SK-N-SH treated with all-trans-retinoic acid at 6 μM for 48 hours (cell line): Measurements from ENCODE around the gene AIM2.

Source experiments
- ATAC-seq: fragments of 200-7000 bp; cut with Tn5 transposase; 3 replicates; pipeline ENCODE4 v1.9.1; 2020; ENCODE audit warnings: mild to moderate bottlenecking, moderate library complexity
- ARNTL ChIP-seq: fragments of 450-650 bp; formaldehyde crosslinking; IDR thresholded peaks from 2 replicates; pipeline ENCODE4 v1.5.0; 2020; ENCODE audit warnings: low read depth, mild to moderate bottlenecking, moderate library complexity, borderline replicate concordance
- BACH2 ChIP-seq: fragments of 250-450 bp; sonication (Bioruptor Pico); IDR thresholded peaks from 2 replicates; pipeline ENCODE4 v1.9.0; 2021; ENCODE audit warnings: mild to moderate bottlenecking, borderline replicate concordance
- CREB5 ChIP-seq: fragments of 250-450 bp; sonication (Bioruptor Pico); IDR thresholded peaks from 2 replicates; pipeline ENCODE4 v1.5.1; 2020; ENCODE audit warnings: low read depth, mild to moderate bottlenecking, moderate library complexity
- CSDC2 ChIP-seq: fragments of 250-450 bp; sonication (Bioruptor Pico); IDR thresholded peaks from 2 replicates; pipeline ENCODE4 v1.5.0; 2020; ENCODE audit warnings: mild to moderate bottlenecking, moderate library complexity
- CSRNP3 ChIP-seq: fragments of 250-450 bp; sonication (Bioruptor Pico); IDR thresholded peaks from 2 replicates; pipeline ENCODE4 v1.5.1; 2021; ENCODE audit warnings: mild to moderate bottlenecking, moderate library complexity
- ESRRG ChIP-seq: fragments of 250-450 bp; sonication (Bioruptor Pico); IDR thresholded peaks from 2 replicates; pipeline ENCODE4 v1.6.1; 2021; ENCODE audit warnings: mild to moderate bottlenecking
- GLIS3 ChIP-seq: fragments of 250-450 bp; sonication (Bioruptor Pico); IDR thresholded peaks from 2 replicates; pipeline ENCODE4 v1.5.0; 2020; ENCODE audit warnings: mild to moderate bottlenecking, moderate library complexity
- ISL1 ChIP-seq: fragments of 250-450 bp; sonication (Bioruptor Pico); IDR thresholded peaks from 2 replicates; pipeline ENCODE4 v2.1.2; 2022; ENCODE audit warnings: mild to moderate bottlenecking, moderate library complexity
- OSR1 ChIP-seq: fragments of 250-450 bp; sonication (Bioruptor Pico); IDR thresholded peaks from 2 replicates; pipeline ENCODE4 v1.8.0; 2022; ENCODE audit warnings: moderate library complexity, mild to moderate bottlenecking, inconsistent platforms
- PATZ1 ChIP-seq: fragments of 250-450 bp; sonication (Bioruptor Pico); IDR thresholded peaks from 2 replicates; pipeline ENCODE4 v1.8.0; 2020; ENCODE audit warnings: mild to moderate bottlenecking, moderate library complexity, borderline replicate concordance
- POU6F1 ChIP-seq: fragments of 250-450 bp; sonication (Bioruptor Pico); IDR thresholded peaks from 2 replicates; pipeline ENCODE4 v1.8.0; 2021; ENCODE audit warnings: low read depth, mild to moderate bottlenecking, moderate library complexity, borderline replicate concordance
- PPARA ChIP-seq: fragments of 250-450 bp; sonication (Bioruptor Pico); IDR thresholded peaks from 2 replicates; pipeline ENCODE4 v1.5.0; 2020; ENCODE audit warnings: mild to moderate bottlenecking, borderline replicate concordance
- RARB ChIP-seq: fragments of 250-450 bp; sonication (Bioruptor Pico); IDR thresholded peaks from 2 replicates; pipeline ENCODE4 v1.8.0; 2021; ENCODE audit warnings: mild to moderate bottlenecking, moderate library complexity
- SNAI2 ChIP-seq: fragments of 250-450 bp; sonication (Bioruptor Pico); IDR thresholded peaks from 2 replicates; pipeline ENCODE4 v1.5.0; 2020; ENCODE audit warnings: mild to moderate bottlenecking, moderate library complexity
- TOX ChIP-seq: fragments of 250-450 bp; sonication (Bioruptor Pico); IDR thresholded peaks from 2 replicates; pipeline ENCODE4 v1.8.0; 2021; ENCODE audit warnings: mild to moderate bottlenecking, moderate library complexity, borderline replicate concordance
- TSHZ2 ChIP-seq: fragments of 250-450 bp; sonication (Bioruptor Pico); IDR thresholded peaks from 2 replicates; pipeline ENCODE4 v1.5.0; 2020; ENCODE audit warnings: mild to moderate bottlenecking, moderate library complexity
- ZC3H10 ChIP-seq: fragments of 250-450 bp; sonication (Bioruptor Pico); IDR thresholded peaks from 2 replicates; pipeline ENCODE4 v1.5.1; 2021; ENCODE audit warnings: mild to moderate bottlenecking, moderate library complexity
- ZFP3 ChIP-seq: fragments of 250-450 bp; sonication (Bioruptor Pico); IDR thresholded peaks from 2 replicates; pipeline ENCODE4 v1.5.0; 2020; ENCODE audit warnings: mild to moderate bottlenecking, moderate library complexity
- ZFP30 ChIP-seq: fragments of 450-650 bp; formaldehyde crosslinking; IDR thresholded peaks from 2 replicates; pipeline ENCODE4 v1.5.0; 2022; ENCODE audit warnings: mild to moderate bottlenecking, moderate library complexity
- ZNF565 ChIP-seq: fragments of 450-650 bp; formaldehyde crosslinking; conservative IDR thresholded peaks from 2 replicates; pipeline ENCODE4 v1.5.0; 2020; ENCODE audit warnings: low read depth, mild to moderate bottlenecking, moderate library complexity
- ZNF70 ChIP-seq: fragments of 450-650 bp; formaldehyde crosslinking; IDR thresholded peaks from 2 replicates; pipeline ENCODE4 v1.5.0; 2020; ENCODE audit warnings: mild to moderate bottlenecking, moderate library complexity
- ZNF8 ChIP-seq: fragments of 450-650 bp; formaldehyde crosslinking; IDR thresholded peaks from 2 replicates; pipeline ENCODE4 v1.5.0; 2020; ENCODE audit warnings: mild to moderate bottlenecking, moderate library complexity

The AIM2 gene

GRCh38 chr1:159056069-159056698 lies 20.4 kb downstream of the AIM2 start:
- TF ChIP-seq ZFP3 (CRISPR knock-in tag) (no peak), CSRNP3 (CRISPR knock-in tag) (no peak), CREB5 (CRISPR knock-in tag) (no peak), TOX (CRISPR knock-in tag) (no peak), OSR1 (CRISPR knock-in tag) (no peak), ESRRG (no peak), ZNF565 (no peak), BACH2 (CRISPR knock-in tag) (no peak), SNAI2 (CRISPR knock-in tag) (no peak), PPARA (no peak), ZNF70 (CRISPR knock-in tag) (no peak), GLIS3 (no peak), PATZ1 (CRISPR knock-in tag) (no peak), TSHZ2 (CRISPR knock-in tag) (no peak), RARB (CRISPR knock-in tag) (no peak), POU6F1 (CRISPR knock-in tag) (no peak), ZC3H10 (CRISPR knock-in tag) (no peak)
- ATAC-seq, result 0 out of 3 replicates have a peak, but pooled peaks have one; percentile 24

- ATAC-seq, result no peak
Measured at GRCh38 chr1:159055181-159055641, 21.4 kb downstream of the AIM2 start.

More at GRCh38 chr1:159055181-159055641, 21.4 kb downstream of the AIM2 start:
- TF ChIP-seq ZC3H10 (CRISPR knock-in tag), result no peak
- TF ChIP-seq RARB (CRISPR knock-in tag), result no peak
- no peak for TF ChIP-seq ZNF70 (CRISPR knock-in tag)
- TF ChIP-seq GLIS3, result no peak
- TF ChIP-seq CREB5 (CRISPR knock-in tag), result no peak
- no peak for TF ChIP-seq ESRRG
- TF ChIP-seq BACH2 (CRISPR knock-in tag), result no peak
- TF ChIP-seq CSRNP3 (CRISPR knock-in tag), result no peak
- no peak for TF ChIP-seq ZFP30 (CRISPR knock-in tag)
- no peak for TF ChIP-seq ZNF8 (CRISPR knock-in tag)
- no peak for TF ChIP-seq ARNTL (CRISPR knock-in tag)
- TF ChIP-seq ZFP3 (CRISPR knock-in tag), result no peak
- TF ChIP-seq CSDC2 (CRISPR knock-in tag), result no peak
- TF ChIP-seq SNAI2 (CRISPR knock-in tag), result no peak
- TF ChIP-seq ISL1 (CRISPR knock-in tag), result no peak
- TF ChIP-seq POU6F1 (CRISPR knock-in tag), result no peak
- TF ChIP-seq PPARA, result no peak
- TF ChIP-seq OSR1 (CRISPR knock-in tag), result no peak
- TF ChIP-seq, all 23 proteins: peak for 0
